Frontal cortex (tissue), 4 donors: ENCODE data around the gene TLR1. TPM values are rescaled to one million over a fixed set of nuclear protein-coding genes. Genes with fewer than 3 reads are reported as not detected.
A peak's percentile ranks its signal among the peaks of the same experiment; 100 is the strongest.
"Not testable (repeated sequence)": the region's sequence is repeated elsewhere in the genome, so short reads cannot be mapped to it uniquely, and the experiment has no call there.

ENCODE experiments used
- DNase-seq, 2 donors: peaks; one replicate each; pipeline ENCODE4 v3.0.0; 2012; ENCODE audit warnings: low spot score in 2 of 2
- FAIRE-seq: peaks from 2 replicates; lab custom pipeline; 2012; peaks lifted over from hg19 to GRCh38; lab: Jason Lieb, UNC
- total RNA-seq: library from RNA; depleted of rRNA; stranded (reverse); fragments of >200 nt; gene quantifications from one replicate; pipeline ENCODE4 v1.2.3, GENCODE V29; 2014
- donor health status: control.
- donor health status: control.
- donor health status: control.

TLR1 gene
- total RNA-seq, 1 donor from 2014 or later: 2.0 TPM

GRCh38 chr4:38779790-38780189 is 24.8 kb downstream of the TLR1 start:
- FAIRE-seq: no peak
- no peak for DNase-seq

GRCh38 chr4:38777925-38778324 is 26.7 kb downstream of the TLR1 start:
- DNase-seq, FAIRE-seq: not testable (repeated sequence)

DNA sequence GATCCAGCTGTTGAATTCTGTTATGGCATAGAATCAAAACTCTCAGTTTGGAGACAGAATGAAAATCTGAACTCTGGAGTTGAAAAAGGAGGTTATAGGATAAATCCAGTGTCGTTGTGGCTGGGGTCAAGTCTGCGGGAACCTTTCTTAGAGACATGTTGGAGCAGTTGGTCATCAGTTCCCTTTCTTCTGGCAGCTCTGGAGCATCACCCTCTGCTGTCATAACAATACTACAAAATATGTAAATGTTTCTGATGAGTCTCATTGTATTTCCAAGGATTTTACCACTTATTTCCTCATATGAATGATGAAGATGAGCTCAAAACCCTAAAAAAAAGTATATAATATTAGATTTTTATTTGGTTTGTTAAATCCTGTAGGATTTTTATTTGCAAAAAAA is 29.3 kb downstream of the TLR1 start:
- DNase-seq (no peak), FAIRE-seq (no peak)

DNA sequence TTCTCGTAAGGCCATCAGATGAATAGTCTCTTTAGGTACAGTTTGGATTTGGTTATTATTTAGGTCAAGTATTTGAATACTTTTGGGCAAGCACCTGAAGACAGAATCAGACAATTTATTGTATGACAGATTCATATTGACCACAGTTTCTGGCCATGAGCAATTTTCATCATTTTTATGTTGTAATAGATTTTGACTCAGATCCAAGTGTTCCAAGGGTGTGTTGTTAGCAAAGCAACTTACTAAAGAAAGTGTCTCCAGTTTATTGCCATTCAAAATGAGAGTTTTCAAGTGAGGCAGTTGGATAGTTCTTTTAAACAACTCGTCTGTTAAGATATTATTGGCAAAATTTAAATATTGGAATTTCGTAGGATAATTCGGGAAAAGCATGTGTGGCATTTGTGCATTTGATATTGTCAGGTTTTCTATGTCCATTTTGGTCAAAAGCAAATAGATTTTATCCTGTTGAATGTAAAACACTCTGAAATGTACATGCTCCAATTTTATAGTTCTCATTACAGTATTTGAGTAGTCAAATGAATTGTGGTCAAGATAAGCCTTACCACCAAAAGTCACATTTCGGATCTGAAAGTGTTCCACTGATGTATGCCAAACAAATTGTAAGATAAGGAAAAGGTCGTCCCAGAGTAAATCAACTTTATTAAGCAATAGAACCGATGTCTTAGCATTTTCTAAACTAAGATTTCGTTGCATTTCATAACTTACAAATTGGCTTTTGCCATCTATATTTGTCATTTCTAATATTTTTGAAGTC is 30.2 kb downstream of the TLR1 start:
- no peak for DNase-seq
- FAIRE-seq: no peak

- FAIRE-seq, DNase-seq: not testable (repeated sequence)
Measured at GRCh38 chr4:38770281-38770680, 34.3 kb downstream of the TLR1 start.

DNA sequence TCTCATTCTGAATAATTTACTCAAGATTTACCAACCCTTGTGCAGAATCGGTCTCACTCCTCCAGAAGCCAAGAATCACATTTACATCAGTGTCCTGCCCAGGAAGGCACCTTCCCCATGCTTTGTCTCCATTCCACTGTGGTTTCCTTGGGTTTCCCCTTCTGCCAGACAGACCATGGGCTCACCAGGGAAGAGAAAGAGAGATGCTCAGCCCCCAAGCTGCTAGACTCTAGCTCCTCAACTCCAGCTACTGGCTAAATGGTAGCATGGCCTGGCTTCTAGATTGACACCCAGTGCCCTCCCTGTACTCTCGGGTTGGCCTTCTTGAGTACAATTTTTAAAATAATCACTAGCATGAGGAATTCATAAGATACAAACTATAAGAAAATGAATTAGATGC is 34.7 kb downstream of the TLR1 start:
- no peak for FAIRE-seq
- no peak for DNase-seq

DNA sequence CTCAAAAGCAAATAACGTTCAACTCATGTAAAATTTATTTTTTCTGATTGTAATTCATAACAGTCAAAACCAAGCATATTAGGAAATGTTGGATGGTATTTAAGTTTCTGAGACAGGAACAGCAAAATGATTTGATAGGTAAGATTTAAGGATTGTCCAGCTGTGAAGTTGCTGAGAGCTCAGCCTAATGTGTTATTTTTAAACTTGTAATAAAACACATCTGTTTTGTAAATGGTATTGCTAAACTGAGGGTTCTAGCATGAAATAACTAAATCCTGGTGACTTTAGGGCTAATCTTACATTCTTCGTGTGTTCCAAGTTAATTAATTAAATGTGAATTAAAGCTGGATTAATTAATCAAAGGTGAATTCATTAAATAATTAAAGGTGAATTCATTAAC is 35.1 kb downstream of the TLR1 start:
- FAIRE-seq (no peak), DNase-seq (no peak)

GRCh38 chr4:38768968-38769394 is 35.6 kb downstream of the TLR1 start:
- no peak for DNase-seq
- FAIRE-seq: no peak

GRCh38 chr4:38766940-38767339 is 37.7 kb downstream of the TLR1 start:
- not testable (repeated sequence) for DNase-seq, FAIRE-seq

GRCh38 chr4:38765382-38765781 is 39.2 kb downstream of the TLR1 start:
- no peak for FAIRE-seq
- no peak for DNase-seq

DNA sequence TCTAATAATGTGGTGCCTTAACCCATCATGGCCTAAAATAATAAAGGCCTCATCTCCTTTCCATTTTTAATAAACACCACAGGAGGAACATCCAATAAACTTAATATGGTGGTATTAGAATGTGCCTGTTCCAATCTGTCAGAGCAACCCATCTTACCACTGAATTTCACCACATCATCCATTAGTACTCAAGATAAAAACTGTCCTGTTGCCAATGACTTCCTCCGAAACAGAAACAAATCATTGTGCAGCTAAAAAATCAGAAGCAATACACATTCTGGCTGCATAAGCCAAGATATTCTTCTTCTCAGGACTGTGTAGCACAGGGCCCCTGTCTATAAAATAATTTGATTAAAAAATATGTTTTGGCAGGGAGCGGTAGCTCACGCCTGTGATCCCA is 40.3 kb downstream of the TLR1 start:
- DNase-seq: no peak
- FAIRE-seq: no peak

DNA sequence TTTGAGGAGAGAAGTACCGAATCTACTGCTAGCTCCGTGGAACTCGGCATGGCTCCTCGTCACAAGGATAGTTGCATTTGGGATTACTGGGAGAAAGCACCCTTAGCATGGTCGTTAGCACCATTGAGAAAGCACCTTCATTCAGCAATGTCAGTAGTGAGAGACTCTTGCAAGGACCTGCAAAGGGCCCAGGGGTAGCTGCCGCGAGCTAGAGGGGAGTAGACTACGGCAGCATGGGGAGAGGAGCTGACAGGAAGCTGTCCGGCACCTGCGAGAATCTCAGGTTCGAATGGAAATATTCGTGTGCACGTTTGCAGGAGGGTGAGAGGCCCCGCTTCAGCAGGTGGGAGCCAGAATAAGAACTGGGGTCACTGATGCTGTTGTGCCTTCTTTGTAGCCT is 42.0 kb downstream of the TLR1 start:
- FAIRE-seq (no peak), DNase-seq (no peak)

GRCh38 chr4:38759790-38760122 is 44.8 kb downstream of the TLR1 start:
- FAIRE-seq (no peak), DNase-seq (no peak)

- DNase-seq (peak; percentile 58 to 66), FAIRE-seq (peak; percentile 99)
Measured at GRCh38 chr4:38759113-38759789, 45.3 kb downstream of the TLR1 start.

GRCh38 chr4:38757945-38758600 is 46.5 kb downstream of the TLR1 start:
- DNase-seq: no peak
- no peak for FAIRE-seq

DNA sequence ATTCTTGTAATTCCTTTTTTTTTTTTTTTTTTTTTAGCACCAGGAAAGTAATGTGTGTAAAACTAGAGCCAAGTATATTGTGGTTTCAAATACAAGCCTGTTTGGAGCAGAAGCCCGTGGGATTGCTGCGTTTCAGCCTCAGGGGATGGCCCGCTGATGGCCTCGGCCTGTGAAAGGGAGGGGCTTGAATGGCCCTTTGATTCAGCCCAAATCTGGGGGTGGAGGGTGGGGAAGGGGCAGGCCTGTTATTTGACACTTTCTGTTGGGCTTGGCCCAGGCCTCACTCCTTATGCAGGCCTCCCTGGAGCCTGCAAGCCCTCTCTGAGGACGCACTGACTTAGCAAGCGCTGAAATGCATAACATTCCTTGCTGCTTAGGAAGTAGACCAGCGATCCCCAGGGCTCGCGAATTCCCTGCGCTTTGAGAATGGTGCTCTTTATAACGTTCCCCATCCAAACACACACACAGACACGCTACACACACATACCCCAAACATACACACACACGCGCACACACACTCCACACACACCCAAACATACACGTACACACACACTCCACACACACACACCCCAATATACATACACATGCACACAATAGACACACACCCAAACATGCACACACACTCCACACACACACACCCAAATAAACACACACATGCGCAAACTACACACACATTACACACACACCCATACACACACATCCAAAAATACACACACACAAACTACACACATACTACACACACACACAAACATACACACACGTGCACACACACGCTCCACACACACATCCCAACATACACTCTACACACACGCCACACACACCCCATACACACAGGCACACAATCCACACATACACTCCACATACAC is 51.4 kb downstream of the TLR1 start:
- DNase-seq: no peak
- no peak for FAIRE-seq

DNA sequence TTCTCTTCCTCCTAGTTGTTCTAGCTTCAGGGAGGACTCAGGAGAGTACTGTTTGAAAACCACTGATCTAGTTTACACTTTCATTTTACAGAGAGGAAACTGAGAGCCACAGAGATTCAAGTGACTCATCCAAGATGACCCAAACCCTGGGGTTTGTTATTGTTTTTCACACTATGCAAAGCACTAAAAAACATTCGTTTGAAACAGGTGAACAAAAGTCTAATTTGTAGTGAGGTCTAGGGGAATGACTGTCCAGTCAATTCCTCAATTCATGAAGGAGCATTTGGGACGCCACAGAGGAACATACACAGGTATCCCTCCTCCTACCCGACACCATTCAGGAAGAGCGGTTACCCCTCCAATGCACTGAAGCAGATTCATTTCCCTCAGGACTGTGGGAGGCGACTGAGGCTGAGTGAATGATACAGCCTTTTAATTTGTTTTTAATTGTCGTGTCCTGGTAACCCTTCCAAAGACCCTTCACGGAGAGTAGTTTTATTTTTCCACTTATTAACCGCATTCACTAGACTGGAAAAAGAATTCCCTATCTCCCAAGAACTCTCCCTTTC is 52.1 kb downstream of the TLR1 start:
- DNase-seq (no peak), FAIRE-seq (no peak)

DNA sequence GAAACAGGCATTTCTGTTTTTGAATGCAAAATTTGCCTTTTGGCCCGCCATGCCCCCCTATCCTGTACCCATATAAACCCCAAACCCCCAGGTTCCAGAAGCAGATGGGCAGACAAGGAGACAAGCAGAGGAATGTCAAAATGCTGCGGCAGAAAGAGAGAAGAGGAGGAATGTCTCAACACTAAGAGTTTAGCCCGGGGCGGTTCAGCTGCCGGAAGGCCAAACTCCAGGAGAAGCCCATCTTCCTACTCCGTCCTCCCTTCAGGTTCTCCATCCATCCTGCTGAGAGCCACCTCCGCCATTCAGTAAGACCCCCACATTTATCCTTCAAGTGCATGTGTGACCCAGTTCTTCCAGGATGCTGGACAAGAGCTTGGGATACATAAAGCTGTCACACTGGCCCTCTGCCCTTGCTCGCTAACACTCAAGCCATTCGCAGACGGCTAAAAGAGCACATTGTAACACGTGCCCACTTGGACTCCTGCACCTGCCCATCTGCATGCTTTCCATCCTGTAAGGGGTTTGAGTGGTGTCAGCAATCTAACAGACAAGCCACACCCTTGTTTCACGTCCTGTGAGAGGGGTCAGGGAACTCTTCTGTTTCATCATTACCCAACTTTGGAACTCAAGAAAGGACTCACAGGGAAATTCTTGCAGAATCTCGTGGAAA is 53.1 kb downstream of the TLR1 start:
- FAIRE-seq (no peak), DNase-seq (no peak)

DNA sequence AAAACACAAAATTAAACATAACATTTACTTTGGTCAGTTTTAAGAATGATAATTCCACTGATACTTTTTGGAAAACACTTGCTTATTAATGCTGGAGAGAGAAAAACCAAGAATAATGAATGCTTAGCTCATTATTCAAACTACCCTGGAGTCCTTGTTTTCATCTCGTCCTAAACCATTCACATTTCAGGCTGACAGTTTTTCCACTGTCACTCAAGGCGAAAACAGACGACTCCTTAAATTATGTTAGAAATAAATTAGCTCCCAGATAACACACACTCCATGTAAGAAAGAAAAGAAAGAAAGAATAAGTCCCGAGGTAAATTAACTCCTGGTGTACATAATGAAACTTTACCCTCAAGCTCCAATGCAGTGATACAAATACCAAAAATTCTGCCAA is 55.3 kb downstream of the TLR1 start:
- DNase-seq: no peak

More for the DNA sequence above, 55.3 kb downstream of the TLR1 start:
- FAIRE-seq: no peak
